Left ventricle myocardium inferior (tissue), 1 donor: ENCODE results near the gene PCSK1N. TPM values are rescaled to one million over a fixed set of nuclear protein-coding genes. Genes with fewer than 3 reads are reported as not detected.
"Not testable (repeated sequence)": the region's sequence is repeated elsewhere in the genome, so short reads cannot be mapped to it uniquely, and the experiment has no call there.

ENCODE experiments used
- DNase-seq: peaks from one replicate; pipeline ENCODE4 v3.0.0-alpha.2; 2020
- H3K27ac ChIP-seq: fragments of 200-600 bp; replicated peaks from 2 replicates; pipeline ENCODE4 v1.8.0; 2021
- H3K27me3 ChIP-seq: fragments of 200-600 bp; 2 replicates; pipeline ENCODE4 v1.8.0; 2021; ENCODE audit warnings: low read depth
- H3K36me3 ChIP-seq: fragments of 200-600 bp; 2 replicates; pipeline ENCODE4 v1.8.0; 2021
- H3K4me1 ChIP-seq: fragments of 200-600 bp; 2 replicates; pipeline ENCODE4 v1.8.0; 2021
- H3K4me3 ChIP-seq: fragments of 200-600 bp; 2 replicates; pipeline ENCODE4 v1.8.0; 2021; ENCODE audit warnings: mild to moderate bottlenecking, moderate library complexity
- H3K9me3 ChIP-seq: fragments of 200-600 bp; replicated peaks from 2 replicates; pipeline ENCODE4 v1.8.0; 2021
- CTCF ChIP-seq: fragments of 200-600 bp; IDR thresholded peaks from 2 replicates; pipeline ENCODE4 v1.8.0; 2021; ENCODE audit warnings: antibody characterized with exemption, mild to moderate bottlenecking, borderline replicate concordance
- intact Hi-C: fragments of 100-400 bp; cut with micrococcal nuclease; formaldehyde crosslinking; loops from one replicate; pipeline ENCODE4 v1.11.0; 2022
- long read RNA-seq: library from polyadenylated mRNA; unstranded; transcript quantifications from one replicate; pipeline ENCODE4 v2.0.0, GENCODE V29; 2021
- total RNA-seq: library from RNA; stranded (reverse); fragmentation: NEBNext Ultra II Directional; extraction: Animal tissue kit (Norgen Biotek cat#: 25700); gene quantifications from one replicate; pipeline ENCODE4 v1.2.1, GENCODE V29; 2021
- donor health status: DM: no; HTN: yes; CAD: no; lungs with severe emphysema.

PCSK1N gene
- total RNA-seq = not detected
- long read RNA-seq = 0 reads

- Histone ChIP-seq H3K36me3 (no peaks in the 10 kb centered on the region), H3K27ac (no peak within 1 kb of the TSS), H3K27me3 (peaks cover 52% of the 10 kb centered on the region), H3K4me1 (no peaks in the 10 kb centered on the region), H3K4me3 (peak within 1 kb of the TSS; percentile 43), H3K9me3 (no peaks in the 10 kb centered on the region)
- intact Hi-C loops = no loop called here
- TF ChIP-seq CTCF = no peak
- DNase-seq = no peak
Observed at GRCh38 chrX:48835524-48836329, at the start of gene PCSK1N. Gene PCSK1N, minus strand, starts transcription at chrX:48835610. Its CDS starts 78 bp downstream, at chrX:48835532.

GRCh38 chrX:48883729-48884128, 48.3 kb upstream of the PCSK1N start:
- intact Hi-C loops = no loop called here
- Histone ChIP-seq H3K27ac (no peak overlapping the region), H3K4me1 (no peaks in the 10 kb centered on the region), H3K9me3 (no peaks in the 10 kb centered on the region), H3K36me3 (no peaks in the 10 kb centered on the region), H3K4me3 (no peak overlapping the region), H3K27me3 (no peaks in the 10 kb centered on the region)
- no peak for TF ChIP-seq CTCF
- DNase-seq = no peak

- H3K27ac ChIP-seq, intact Hi-C loops, H3K9me3 ChIP-seq, H3K27me3 ChIP-seq, H3K4me1 ChIP-seq, H3K36me3 ChIP-seq, DNase-seq, H3K4me3 ChIP-seq: not testable (repeated sequence)
Observed at GRCh38 chrX:48876944-48877343, 41.5 kb upstream of the PCSK1N start.

- not testable (repeated sequence) for H3K4me1 ChIP-seq
Observed at GRCh38 chrX:48872017-48872416, 36.6 kb upstream of the PCSK1N start.

GRCh38 chrX:48864210-48864609, 28.8 kb upstream of the PCSK1N start:
- H3K27ac ChIP-seq = no peak overlapping the region
- H3K4me3 ChIP-seq = no peak overlapping the region
- intact Hi-C loops = no loop called here
- no peak for TF ChIP-seq CTCF
- no peaks in the 10 kb centered on the region for H3K36me3 ChIP-seq
- H3K27me3 ChIP-seq = no peaks in the 10 kb centered on the region
- no peak for DNase-seq
- H3K4me1 ChIP-seq = no peaks in the 10 kb centered on the region
- no peaks in the 10 kb centered on the region for H3K9me3 ChIP-seq

More at GRCh38 chrX:48872017-48872416, 36.6 kb upstream of the PCSK1N start:
- H3K27ac ChIP-seq, DNase-seq, H3K36me3 ChIP-seq, H3K27me3 ChIP-seq, H3K4me3 ChIP-seq, intact Hi-C loops, H3K9me3 ChIP-seq: not testable (repeated sequence)

GRCh38 chrX:48854898-48855297, 19.5 kb upstream of the PCSK1N start:
- Histone ChIP-seq H3K27ac (no peak overlapping the region), H3K27me3 (no peaks in the 10 kb centered on the region), H3K4me1 (no peaks in the 10 kb centered on the region), H3K36me3 (no peaks in the 10 kb centered on the region), H3K4me3 (no peak overlapping the region), H3K9me3 (no peaks in the 10 kb centered on the region)
- intact Hi-C loops = no loop called here
- no peak for TF ChIP-seq CTCF
- no peak for DNase-seq

- H3K27me3 ChIP-seq, H3K4me3 ChIP-seq, DNase-seq, H3K9me3 ChIP-seq, H3K36me3 ChIP-seq, intact Hi-C loops, H3K4me1 ChIP-seq, H3K27ac ChIP-seq: not testable (repeated sequence)
Observed at GRCh38 chrX:48854121-48854804, 18.9 kb upstream of the PCSK1N start.

- DNase-seq, H3K4me1 ChIP-seq, H3K27me3 ChIP-seq, intact Hi-C loops, H3K36me3 ChIP-seq, H3K9me3 ChIP-seq, H3K4me3 ChIP-seq, H3K27ac ChIP-seq: not testable (repeated sequence)
Observed at GRCh38 chrX:48853494-48853893, 18.1 kb upstream of the PCSK1N start.
